Measurements from ENCODE around the gene CACNA2D3. TPM values are rescaled to one million over a fixed set of nuclear protein-coding genes. Genes with fewer than 3 reads are reported as not detected.

CACNA2D3 gene
- total RNA-seq, 1 experiment from 2014 or later, result not detected

DNA sequence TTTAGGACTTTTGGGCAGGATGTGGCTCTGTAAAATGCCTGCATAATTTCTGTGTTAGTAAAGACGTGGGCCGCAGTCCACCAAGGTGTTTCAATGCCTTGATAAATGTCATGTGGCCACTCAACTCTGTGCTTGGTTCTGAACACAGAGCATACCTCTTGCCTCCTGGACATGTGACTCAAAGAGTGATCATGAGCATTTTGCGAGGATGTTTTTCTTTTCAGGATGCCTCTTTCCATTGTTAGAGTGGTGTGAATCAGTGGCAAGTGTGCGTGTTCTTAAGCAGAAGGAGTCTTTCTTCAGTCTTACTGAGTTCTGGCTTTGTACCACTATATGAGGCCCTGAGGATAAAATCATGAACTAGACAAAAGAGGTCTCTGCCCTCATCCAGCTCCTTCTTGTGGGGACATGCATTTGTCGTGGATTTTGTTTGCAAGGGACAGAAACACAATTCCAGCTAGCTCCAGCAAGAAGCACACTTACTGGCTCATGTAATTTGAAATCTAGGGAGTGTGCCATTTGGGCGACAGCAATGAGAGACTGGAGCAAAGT lies 442.1 kb downstream of the CACNA2D3 start:
- Histone ChIP-seq H3K79me2 (ENCODE audit: low read length) (no peaks in the 10 kb centered on the region), H3K27me3 (ENCODE audit: low read length) (peaks cover 12% of the 10 kb centered on the region; the same call in 1 of the 2 replicates), H3K27ac (ENCODE audit: low read length) (no peak overlapping the region), H4K20me1 (ENCODE audit: low read length) (no peaks in the 10 kb centered on the region), H2AFZ (ENCODE audit: low read length) (no peak overlapping the region), H3K4me2 (ENCODE audit: low read length) (no peak overlapping the region), H3K36me3 (ENCODE audit: low read depth, low read length) (no peaks in the 10 kb centered on the region), H3K9me2 (replicated peaks; ENCODE audit: low read length) (no peaks in the 10 kb centered on the region), H3K4me1 (ENCODE audit: insufficient read depth, low read length) (no peaks in the 10 kb centered on the region), H3K4me3 (ENCODE audit: low read length) (no peak overlapping the region), H3K9ac (ENCODE audit: low read length) (no peak overlapping the region), H3K9me3 (ENCODE audit: low read length) (no peaks in the 10 kb centered on the region), H3F3A (ENCODE audit: low read length, unreplicated experiment) (no peaks in the 10 kb centered on the region)
- TF ChIP-seq CTCF (conservative IDR thresholded peaks at IDR 0.05; ENCODE audit: low read depth, low read length) (no peak), EZH2 (IDR thresholded peaks at IDR 0.05; ENCODE audit: low read length, unreplicated experiment) (no peak), EZH2phosphoT487 (IDR thresholded peaks at IDR 0.05; ENCODE audit: borderline replicate concordance, low read length) (no peak)
- POLR2A ChIA-PET (ENCODE audit: unreplicated experiment), result no interaction called here
- intact Hi-C loops (cut with micrococcal nuclease), result no loop called here
- CTCF ChIA-PET, result no interaction called here
- no peak for DNase-seq
- BruUV-seq (replicated peaks), result no TSS peak
- ATAC-seq, result no peak

- Histone ChIP-seq H3K4me3 (ENCODE audit: low read length) (no peak overlapping the region), H3K36me3 (ENCODE audit: low read depth, low read length) (no peaks in the 10 kb centered on the region), H3K27me3 (ENCODE audit: low read length) (peaks cover 12% of the 10 kb centered on the region; the same call in 1 of the 2 replicates), H3K9ac (ENCODE audit: low read length) (no peak overlapping the region), H3K9me2 (replicated peaks; ENCODE audit: low read length) (no peaks in the 10 kb centered on the region), H3K27ac (ENCODE audit: low read length) (no peak overlapping the region), H4K20me1 (ENCODE audit: low read length) (no peaks in the 10 kb centered on the region), H3K4me1 (ENCODE audit: insufficient read depth, low read length) (no peaks in the 10 kb centered on the region), H3K4me2 (ENCODE audit: low read length) (no peak overlapping the region), H3F3A (ENCODE audit: low read length, unreplicated experiment) (no peaks in the 10 kb centered on the region), H3K9me3 (ENCODE audit: low read length) (no peaks in the 10 kb centered on the region), H2AFZ (ENCODE audit: low read length) (no peak overlapping the region), H3K79me2 (ENCODE audit: low read length) (no peaks in the 10 kb centered on the region)
- POLR2A ChIA-PET (ENCODE audit: unreplicated experiment), result no interaction called here
- ATAC-seq, result no peak
- BruUV-seq (replicated peaks), result no TSS peak
- no peak for DNase-seq
- CTCF ChIA-PET, result no interaction called here
- intact Hi-C loops (cut with micrococcal nuclease), result no loop called here
- TF ChIP-seq EZH2phosphoT487 (IDR thresholded peaks at IDR 0.05; ENCODE audit: borderline replicate concordance, low read length), result no peak
- no peak for TF ChIP-seq CTCF (conservative IDR thresholded peaks at IDR 0.05; ENCODE audit: low read depth, low read length)
- no peak for TF ChIP-seq EZH2 (IDR thresholded peaks at IDR 0.05; ENCODE audit: low read length, unreplicated experiment)
Measured at GRCh38 chr3:54565956-54566355, 443.6 kb downstream of the CACNA2D3 start.

DNA sequence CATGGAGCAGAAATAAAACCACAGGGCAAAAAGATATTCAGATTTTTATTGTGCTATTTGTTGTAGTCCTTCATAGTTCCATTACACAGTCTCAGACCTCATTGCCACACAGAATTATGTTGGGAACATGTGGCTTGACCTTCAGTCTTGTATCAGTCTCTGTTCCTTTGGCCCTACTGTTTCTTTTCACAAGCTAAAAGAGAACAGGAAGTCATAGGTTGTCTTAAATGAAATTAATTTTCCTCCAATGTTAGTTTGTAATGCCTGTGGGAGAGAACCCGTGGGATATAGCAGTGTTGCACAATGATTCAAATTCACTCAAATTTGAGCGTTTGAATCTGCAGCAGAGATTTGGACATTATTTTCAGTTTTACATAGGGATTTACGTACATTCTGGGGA lies 445.6 kb downstream of the CACNA2D3 start:
- no peak for ATAC-seq
- Histone ChIP-seq H3K27ac (ENCODE audit: low read length) (no peak overlapping the region), H3K36me3 (ENCODE audit: low read depth, low read length) (no peaks in the 10 kb centered on the region), H3K9ac (ENCODE audit: low read length) (no peak overlapping the region), H3K4me3 (ENCODE audit: low read length) (no peak overlapping the region), H4K20me1 (ENCODE audit: low read length) (no peaks in the 10 kb centered on the region), H3K4me2 (ENCODE audit: low read length) (no peak overlapping the region), H3K27me3 (ENCODE audit: low read length) (peaks cover 11% of the 10 kb centered on the region; the same call in 1 of the 2 replicates), H3F3A (ENCODE audit: low read length, unreplicated experiment) (no peaks in the 10 kb centered on the region), H3K9me2 (replicated peaks; ENCODE audit: low read length) (no peaks in the 10 kb centered on the region), H3K79me2 (ENCODE audit: low read length) (no peaks in the 10 kb centered on the region), H2AFZ (ENCODE audit: low read length) (no peak overlapping the region), H3K4me1 (ENCODE audit: insufficient read depth, low read length) (no peaks in the 10 kb centered on the region), H3K9me3 (ENCODE audit: low read length) (no peaks in the 10 kb centered on the region)
- BruUV-seq (replicated peaks), result no TSS peak
- no peak for DNase-seq
- POLR2A ChIA-PET (ENCODE audit: unreplicated experiment), result no interaction called here
- intact Hi-C loops (cut with micrococcal nuclease), result no loop called here
- CTCF ChIA-PET, result no interaction called here
- TF ChIP-seq EZH2 (IDR thresholded peaks at IDR 0.05; ENCODE audit: low read length, unreplicated experiment) (no peak), CTCF (conservative IDR thresholded peaks at IDR 0.05; ENCODE audit: low read depth, low read length) (no peak), EZH2phosphoT487 (IDR thresholded peaks at IDR 0.05; ENCODE audit: borderline replicate concordance, low read length) (no peak)
